Fibroblast of skin of scalp (primary cell): ENCODE data around the gene EPS8L2.
A peak's percentile ranks its signal among the peaks of the same experiment; 100 is the strongest.

Experiments used
- DNase-seq: peaks from one replicate; pipeline ENCODE4 v3.0.0-alpha.2; 2013

Gene EPS8L2

DNA sequence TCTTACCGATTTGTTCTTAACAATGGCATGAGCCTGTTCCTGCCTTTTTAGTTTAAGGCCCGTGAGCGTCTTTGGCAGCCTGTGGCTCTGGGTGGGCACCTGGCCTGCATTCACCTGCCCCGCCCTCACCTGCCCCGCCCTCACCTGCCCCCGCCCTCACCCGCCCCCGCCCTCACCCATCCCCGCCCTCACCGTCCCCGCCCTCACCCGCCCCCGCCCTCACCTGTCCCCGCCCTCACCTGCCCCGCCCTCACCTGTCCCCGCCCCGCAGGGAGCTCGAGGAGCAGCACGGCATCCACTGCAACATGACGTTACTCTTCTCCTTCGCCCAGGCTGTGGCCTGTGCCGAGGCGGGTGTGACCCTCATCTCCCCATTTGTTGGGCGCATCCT, 57.0 kb downstream of the EPS8L2 start:
- DNase-seq, result no peak

DNA sequence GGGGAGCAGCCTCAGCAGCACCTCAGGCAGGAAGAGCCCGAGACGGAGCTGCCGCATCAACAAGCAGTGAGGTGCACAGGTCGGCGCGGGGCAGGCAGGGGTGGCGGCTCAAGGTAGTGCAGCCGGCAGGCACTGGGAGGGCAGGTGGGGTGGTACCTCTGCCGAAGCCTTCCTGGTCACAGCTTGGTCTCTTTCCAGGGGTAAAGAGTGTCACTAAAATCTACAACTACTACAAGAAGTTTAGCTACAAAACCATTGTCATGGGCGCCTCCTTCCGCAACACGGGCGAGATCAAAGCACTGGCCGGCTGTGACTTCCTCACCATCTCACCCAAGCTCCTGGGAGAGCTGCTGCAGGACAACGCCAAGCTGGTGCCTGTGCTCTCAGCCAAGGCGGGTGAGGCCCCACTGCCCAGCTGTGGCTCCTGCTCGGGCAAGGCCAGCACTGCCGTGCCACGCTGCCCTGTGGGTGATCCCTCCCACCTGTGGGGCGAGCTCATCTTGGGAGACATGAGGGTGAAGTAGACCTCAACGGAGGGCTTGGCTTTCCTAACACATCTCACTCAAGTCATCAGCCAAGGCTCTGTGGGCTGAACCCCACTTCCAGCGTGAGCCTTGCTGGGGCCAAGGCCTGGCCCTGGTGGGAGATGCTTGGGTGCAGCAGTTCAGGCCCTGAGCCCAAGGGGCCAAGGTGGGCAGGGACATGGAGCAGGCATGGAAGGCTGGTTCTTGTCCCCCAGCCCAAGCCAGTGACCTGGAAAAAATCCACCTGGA, 57.7 kb downstream of the EPS8L2 start:
- DNase-seq, result no peak

DNA sequence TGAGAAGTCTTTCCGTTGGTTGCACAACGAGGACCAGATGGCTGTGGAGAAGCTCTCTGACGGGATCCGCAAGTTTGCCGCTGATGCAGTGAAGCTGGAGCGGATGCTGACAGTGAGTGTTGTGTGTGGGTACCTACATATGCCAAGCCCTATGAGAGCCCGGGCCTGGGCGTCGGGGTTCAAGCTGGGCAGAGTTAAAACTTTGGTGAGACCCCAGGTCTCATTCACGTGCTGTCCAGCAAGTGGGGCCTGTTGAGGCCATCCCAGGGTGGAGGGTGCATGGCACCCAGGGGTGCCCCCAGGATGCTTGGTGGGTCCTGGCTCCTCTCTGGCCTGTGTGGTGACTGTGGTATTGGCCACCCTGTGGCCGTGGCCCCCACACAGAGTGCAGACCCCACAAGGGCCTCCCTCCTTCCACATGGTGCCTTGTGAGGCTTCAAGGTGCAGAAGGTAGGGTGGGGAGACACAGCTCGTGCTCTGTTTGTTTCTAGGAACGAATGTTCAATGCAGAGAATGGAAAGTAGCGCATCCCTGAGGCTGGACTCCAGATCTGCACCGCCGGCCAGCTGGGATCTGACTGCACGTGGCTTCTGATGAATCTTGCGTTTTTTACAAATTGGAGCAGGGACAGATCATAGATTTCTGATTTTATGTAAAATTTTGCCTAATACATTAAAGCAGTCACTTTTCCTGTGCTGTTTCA, 58.4 kb downstream of the EPS8L2 start:
- DNase-seq, result no peak

DNA sequence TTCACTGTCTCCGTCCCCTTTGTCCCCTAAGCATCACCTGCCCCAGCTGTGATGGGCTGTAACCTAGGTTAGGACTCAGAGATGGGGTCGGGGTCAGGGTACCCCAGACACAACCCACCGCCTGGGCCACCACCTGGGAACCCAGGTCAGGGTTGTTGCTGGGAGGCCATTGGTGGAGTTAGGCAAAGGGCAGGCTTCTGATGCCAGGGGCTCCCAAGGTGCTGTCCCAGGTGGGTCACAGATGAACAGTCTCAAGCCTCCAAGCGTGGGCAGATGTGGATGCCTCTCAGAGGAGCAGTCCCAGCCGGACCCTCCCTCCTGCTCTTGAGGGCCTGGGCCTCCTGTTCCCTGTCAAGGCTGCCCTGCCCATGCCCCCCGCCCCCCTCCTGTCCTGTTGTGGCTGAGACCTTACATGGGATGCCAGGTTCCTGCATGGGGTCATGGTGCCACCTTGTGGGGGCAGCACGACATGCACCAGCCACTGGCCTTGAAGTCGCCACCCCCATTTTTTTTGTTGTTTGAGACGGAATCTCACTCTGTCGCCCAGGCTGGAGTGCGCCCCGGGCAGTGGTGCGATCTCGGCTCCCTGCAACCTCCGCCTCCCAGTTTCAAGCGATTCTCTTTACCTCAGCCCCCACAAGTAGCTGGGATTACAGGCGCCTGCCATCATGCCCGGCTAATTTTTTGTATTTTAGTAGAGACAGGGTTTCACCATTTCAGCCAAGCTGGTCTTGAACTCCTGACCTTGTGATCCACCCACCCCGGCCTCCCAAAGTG, 59.2 kb downstream of the EPS8L2 start:
- DNase-seq, result peak; percentile 57

DNA sequence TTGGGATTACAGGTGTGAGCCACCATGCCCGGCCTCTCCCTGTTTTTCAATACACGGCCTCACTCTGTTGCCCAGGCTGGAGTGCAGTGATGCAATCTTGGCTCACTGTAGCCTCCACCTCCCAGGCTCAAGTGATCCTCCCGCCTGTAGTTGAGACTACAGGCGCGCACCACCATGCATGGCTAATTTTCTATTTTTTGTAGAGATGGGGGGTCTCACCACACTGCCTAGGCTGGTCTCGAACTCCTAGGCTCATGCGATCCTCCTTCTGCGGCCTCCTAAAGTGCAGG, 59.7 kb downstream of the EPS8L2 start:
- no peak for DNase-seq

DNA sequence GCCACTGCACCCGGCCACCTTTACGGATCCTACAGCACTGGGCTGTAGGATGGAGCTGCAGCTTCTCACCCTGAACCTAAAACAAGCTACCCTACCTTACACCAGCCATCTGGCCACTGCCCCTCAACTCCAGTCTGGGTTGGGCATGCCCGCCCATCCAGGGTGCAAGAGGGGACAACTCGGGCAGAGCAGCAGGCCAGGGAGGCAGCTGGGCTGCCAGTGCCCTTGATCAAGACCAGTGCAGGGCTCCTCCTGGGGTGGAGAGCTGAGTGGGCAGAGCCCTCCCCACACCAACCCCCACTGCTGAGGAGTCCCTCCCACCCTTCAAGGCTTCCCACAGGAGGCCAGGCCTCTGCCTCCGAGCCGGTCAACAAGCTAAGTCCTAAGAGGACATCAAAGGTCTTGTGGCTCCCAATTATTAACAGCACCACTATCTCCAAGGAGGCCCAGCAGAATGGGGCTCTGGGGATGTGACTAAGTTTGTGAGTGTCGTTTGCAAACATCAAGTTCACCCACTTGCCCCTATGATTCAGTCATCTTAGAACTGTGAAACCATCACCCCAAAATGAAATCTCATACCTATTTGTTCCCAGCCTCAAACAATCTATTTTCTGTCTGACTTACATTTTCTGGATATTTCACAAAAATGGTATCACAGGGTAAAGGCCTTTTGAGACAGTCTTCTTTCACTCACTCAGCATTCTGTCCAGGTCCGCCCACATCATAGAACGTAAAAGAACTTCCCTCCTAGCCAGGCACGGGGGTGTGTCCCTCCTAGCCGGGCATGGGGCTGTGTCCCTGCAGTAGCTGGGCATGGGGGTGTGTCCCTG, 60.3 kb downstream of the EPS8L2 start:
- no peak for DNase-seq

DNA sequence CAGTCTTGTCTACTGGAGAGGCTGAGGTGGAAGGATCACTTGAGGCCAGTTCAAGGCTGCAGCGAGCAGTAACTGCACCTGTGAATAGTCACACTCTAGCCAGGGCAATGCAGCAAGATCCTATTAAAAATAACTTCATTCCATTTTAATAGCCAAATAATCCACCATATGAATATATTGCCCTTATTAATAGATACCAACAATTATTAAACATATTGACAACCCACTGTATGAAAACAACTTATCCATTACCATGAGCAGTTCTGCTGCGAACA, 60.8 kb downstream of the EPS8L2 start:
- DNase-seq, result no peak

DNA sequence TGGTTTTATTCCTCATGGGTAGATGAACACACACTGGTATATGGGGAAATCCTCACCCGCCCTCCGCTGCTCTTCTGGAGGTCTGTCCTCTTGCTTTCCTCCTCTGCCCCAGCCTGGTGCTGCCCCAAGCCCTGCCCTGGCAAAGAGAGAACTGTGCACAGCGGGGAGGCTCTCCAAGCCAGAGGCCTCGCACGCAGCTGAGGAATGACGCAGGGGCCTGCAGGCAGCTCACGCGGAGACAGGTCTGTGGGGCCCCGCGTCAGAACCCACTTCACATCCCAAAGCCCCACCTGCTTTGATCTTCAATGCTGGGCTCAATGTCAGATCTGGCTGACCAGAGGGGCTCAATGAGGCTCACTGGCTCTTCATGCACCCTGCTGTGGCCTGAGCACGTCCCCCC, 61.2 kb downstream of the EPS8L2 start:
- DNase-seq, result no peak

DNA sequence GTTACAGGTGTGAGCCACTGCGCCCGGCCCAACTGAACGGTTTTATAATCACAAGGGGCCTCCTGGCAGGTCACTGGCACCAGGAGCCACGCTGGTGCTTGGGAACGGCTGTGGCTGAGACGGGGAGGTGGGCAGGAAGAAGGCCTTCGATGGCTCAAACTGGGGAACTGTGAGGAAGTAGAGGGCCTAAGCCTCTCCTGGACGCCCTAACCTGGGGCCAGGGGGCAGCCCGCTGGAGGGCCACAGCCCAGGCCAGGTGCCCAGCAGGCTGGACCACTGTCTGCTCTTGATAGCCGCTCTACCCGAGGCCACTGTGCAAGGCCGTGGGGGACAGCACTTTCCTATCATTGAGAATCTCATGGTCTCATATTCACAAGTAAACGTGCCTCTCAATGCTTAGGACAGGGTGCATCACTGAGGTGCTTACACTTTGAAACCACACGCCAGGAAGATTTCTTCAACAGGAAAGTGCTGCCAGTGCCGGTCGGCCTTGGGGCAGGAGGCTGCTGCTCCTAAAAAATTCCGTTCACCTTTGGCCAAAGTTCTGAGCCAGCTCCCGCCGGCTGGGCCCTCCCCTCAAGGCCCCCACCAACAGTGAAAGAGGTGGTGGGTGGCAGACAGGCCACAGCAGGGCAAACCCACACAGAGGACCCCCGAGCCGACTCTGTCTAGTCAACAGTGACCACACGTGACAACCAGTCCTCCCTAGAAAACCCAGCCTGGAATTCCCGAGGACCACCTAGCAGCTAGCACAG, 64.0 kb downstream of the EPS8L2 start:
- DNase-seq, result no peak

DNA sequence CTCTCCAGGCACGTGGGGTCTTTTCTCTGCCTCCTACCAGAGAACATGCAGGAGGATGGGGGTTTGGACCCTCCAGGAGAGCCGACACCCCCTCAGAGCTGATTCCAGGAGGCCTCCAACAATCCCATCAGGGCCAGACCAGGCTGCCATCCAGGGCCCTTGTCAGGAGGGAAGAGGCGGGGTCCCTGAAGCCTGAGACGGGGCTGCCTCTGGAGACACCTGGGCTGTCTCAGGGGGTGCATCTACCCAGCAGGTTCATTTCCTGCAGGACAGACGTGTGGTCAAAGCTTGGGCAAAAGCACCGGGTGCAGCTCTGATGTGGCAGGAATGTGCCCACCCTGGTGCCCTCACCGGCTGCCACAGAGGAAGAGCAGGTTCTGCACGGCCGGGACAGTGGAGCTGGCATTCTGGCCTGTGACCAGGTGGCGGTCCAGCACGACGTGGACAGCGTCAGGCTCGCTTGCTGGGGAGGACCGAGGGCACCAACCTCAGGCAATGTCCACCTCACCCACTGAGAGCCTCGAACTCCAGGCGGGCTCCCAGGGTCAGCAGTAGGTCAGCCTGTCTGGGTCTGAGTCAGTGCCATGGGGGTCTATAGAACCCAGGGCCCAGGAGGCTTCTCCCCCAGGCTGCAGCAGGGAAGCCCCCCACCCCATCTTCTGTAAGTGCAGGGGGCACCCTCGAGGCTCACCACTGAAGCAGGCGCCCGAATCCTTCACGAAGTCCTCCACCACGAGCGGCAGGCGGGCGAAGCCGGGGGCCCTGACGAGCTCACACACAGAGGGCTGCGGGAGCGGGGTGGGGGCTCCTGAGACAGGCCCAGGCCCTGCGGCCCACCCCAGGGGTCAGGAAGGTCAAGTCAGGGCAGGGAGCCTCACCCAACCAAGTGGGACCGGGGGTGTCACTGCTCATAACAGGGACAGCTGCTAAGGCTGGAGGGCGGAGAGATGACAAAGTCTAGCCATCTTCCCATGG, 64.9 kb downstream of the EPS8L2 start:
- DNase-seq, result no peak

DNA sequence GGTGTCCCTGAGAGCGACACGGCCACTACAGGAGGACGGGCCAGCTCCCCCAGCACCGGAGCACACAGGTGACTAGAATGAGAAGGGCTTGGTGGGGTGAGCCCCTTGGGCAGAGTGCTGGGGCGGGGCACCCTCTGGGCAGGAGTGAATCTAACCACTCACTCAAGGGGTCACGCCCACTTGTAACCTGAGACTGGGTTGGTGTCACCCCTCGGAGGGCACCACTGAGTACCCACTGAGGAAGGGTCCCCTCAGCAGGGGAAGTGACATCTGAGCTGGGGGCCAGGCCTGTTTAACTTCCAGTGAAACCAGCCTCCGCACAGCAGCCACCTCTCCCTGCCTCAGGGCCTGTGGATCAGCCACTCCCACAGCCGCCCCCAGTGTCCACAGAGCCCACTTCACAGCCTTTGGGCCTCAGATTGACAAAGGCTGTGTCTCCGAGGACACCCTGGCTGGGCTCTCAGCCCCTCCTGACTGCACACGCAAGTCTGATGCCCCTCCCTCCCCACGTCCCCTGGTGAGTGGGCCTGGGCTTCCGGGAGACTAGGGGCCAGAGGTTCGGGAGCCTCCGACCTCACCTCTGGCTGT, 65.7 kb downstream of the EPS8L2 start:
- no peak for DNase-seq

DNA sequence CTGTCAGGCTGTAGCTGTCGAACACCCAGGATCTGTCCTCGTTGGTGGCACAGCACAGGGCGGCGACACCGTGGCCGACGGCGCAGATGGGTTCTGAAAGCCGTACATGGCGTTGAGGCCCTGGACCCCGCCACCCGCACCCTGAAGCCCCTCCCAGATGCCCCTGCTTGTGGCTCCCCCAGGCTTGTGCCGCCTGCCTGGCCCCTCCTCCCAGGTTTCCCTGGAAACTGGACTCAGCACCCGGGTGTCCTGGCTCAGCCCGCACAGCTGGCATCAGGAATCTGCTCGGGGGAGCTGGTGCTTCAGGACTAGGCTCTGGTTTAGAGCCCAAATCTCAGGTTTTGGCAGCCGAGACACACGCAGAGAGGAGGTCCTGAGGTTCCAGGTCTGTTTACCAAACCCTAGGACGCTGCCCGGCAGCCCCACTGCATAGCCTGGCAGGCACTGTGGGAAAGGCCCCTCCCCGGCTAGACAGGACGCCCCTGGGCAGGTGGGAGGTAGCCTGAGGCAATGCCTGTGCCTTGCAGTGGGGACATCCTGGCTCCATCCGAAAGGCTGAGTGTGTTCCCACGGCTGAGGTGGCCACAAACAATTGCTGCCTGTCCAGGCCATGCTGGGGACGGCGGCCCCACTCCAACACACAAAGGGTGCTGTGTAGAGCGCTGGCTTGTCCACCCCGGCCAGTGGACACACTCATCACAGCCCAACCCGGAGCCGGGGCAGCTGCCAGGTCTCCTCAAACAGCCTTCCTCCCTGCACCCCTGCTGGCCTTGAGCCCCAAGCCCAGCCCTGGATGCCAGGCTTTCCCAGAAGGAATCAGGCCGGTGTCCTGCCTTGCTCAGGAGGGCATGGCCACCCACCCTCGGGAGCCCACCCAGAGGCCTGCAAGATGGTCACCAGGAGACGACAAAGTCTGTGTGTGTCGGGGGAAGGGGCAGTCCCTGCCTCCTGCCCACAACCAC, 66.7 kb downstream of the EPS8L2 start:
- DNase-seq, result no peak

DNA sequence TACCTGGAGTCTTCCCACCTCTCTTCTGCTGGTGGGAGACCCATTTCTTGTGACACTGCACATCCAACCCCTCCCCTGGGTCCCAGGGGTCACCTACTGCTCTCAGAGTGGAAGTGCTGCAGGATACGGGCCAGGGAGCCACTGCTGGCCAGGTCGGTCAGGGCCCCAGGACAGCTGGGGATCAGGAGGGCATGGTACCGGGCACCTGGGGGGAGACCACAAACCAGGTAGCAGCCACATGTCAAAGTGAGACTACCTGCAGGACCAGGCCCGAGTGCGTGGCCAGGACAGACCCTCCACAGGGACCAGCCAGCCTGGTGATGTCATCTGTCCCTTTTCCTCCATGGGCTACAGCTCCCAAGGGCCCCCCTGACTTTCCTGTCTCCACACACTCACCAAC, 67.4 kb downstream of the EPS8L2 start:
- no peak for DNase-seq

DNA sequence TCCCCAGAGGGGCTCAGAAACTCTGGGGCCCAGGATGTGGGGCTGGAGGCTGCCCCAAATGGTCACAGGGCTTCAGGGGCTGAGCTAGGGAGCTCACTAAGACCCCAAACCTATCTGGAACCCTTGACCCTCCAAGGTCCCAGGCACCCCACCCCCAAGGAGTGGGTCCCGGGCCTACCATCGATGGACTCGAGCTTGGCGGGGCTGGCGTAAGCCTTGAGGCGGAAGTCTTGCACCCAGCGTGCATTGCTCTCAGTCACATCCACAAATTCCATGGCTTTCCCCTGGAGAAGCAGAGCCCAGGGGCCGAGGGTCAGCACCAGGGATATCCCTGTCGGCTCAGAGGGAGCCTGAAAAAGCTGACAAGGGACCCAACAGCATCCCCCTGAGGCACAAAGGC, 67.8 kb downstream of the EPS8L2 start:
- no peak for DNase-seq

DNA sequence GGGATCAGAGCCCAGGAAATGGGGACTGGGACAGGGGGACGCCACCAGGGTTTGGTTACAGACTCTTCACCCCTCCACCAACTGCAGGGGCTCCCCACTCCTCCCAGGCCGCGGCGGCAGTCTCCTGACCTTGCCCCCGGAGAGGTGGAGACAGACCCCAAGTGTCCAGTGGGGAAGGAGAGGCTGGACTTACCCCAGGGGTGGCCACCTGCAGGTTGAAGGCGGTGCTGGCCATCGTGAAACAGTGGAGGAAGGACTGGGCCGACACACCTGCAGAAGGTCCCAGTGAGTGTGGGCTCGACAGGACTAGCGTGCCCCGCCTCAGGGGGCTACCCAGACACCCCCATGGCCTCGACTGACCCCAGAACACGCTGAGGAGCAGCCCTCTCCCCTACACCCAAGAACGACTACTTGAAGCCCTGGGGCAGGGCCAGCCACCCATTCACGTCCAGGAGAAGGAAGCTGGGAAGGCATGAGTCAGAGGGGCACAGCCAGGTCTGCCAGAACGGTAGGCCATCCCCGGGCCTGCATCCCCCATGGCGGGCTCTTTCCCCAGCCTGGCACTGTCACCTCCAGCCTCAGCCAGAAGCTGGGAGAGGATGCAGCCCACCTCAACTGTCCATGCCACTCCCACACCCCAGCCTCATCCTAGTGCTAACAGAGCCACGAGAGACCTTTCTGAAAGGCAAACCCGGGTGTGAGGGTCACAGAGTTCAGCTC, 69.0 kb downstream of the EPS8L2 start:
- DNase-seq, result no peak

DNA sequence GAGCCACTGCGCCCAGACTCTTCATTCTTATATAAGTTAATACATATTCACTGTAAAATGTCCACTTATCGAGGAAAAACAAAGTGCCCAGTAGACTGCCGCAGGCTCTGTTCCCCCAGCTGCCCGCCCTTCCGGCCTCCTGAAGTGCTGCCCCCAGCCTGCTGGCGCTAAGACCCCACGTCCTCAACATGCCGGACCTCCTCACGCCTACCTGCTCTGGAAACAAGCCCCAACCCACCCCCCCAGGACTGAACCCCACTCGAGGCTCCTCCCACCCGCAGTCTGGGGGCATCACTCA, 70.2 kb downstream of the EPS8L2 start:
- no peak for DNase-seq

DNA sequence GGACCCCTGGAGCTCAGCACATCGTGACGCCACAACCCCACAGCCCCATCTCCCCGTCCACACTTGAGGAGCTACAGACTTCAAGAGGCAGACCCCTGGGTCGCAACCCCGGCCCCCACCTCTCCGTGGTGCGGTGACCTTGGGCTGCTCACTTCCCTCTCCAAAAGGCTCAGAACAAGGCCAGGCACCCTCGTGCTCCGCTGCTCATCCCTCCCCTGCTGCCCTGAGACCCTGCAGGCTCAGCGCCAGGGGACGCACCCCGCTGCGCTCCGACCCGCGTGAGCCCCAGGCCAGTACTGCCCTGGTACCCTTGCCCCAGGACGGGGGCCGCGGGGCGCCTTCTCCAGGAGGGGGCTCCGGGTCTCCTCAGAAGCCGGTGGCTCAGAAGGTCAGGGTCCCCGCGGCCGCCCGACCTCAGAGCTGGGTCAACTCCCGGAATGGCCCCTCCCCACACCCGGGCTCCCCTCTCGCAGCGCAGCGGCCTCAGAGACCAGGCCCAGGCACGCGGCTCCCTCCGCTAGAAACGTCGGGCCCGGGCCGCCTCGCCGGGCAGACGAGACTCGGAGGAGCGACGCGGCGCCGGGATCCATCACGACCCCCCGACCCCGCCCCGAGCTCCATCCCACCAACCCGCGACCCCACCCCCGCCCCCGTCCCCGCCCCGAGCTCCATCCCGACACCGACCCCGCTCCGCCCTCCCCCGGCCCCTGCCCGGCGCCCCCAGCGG, 70.7 kb downstream of the EPS8L2 start:
- DNase-seq, result peak; percentile 28
